ENCODE measurements around the gene VEGFA. TPM values are rescaled to one million over a fixed set of nuclear protein-coding genes. Genes with fewer than 3 reads are reported as not detected.

VEGFA gene
- polyA plus RNA-seq, 1 experiment = 189 TPM

DNA sequence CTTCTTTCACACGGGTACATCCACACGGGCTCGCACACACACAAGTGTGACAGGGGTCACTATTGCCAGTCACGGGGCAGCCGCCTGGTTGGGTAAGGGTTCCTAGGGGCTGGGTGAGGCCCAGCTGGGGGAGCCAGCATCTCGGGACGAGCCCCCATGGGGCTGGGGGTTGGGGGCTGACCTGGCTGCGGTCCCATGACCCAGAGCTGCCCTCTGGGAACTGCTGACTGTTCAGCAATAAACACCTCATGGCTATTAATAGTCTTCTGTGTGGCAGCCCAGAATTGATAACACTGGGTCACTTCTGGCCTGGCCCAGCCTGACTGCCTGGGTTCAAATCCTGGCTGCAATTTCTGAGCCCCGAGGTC lies 23.8 kb downstream of the VEGFA start:
- ChIA-PET POLR2A (no interaction called here), CTCF (interaction anchor here (0.8 kb wide), 1 partner anchor 20 kb away, joined by 3 read pairs; no protein-coding TSS in a partner anchor)
- Histone ChIP-seq H3K9me3 (ENCODE audit: control insufficient read depth, insufficient read depth, low read length) (no peaks in the 10 kb centered on the region), H3K4me3 (ENCODE audit: low read depth, low read length) (no peak overlapping the region), H3K27me3 (ENCODE audit: control insufficient read depth, insufficient read depth, low read length) (no peaks in the 10 kb centered on the region), H3K27ac (ENCODE audit: low read depth, low read length) (no peak overlapping the region)
- DNase-seq (ENCODE audit: low read depth, low spot score) = no peak
- TF ChIP-seq, protein P1, sequence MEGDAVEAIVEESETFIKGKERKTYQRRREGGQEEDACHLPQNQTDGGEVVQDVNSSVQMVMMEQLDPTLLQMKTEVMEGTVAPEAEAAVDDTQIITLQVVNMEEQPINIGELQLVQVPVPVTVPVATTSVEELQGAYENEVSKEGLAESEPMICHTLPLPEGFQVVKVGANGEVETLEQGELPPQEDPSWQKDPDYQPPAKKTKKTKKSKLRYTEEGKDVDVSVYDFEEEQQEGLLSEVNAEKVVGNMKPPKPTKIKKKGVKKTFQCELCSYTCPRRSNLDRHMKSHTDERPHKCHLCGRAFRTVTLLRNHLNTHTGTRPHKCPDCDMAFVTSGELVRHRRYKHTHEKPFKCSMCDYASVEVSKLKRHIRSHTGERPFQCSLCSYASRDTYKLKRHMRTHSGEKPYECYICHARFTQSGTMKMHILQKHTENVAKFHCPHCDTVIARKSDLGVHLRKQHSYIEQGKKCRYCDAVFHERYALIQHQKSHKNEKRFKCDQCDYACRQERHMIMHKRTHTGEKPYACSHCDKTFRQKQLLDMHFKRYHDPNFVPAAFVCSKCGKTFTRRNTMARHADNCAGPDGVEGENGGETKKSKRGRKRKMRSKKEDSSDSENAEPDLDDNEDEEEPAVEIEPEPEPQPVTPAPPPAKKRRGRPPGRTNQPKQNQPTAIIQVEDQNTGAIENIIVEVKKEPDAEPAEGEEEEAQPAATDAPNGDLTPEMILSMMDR (IDR thresholded peaks at IDR 0.05; ENCODE audit: low read depth, low read length) = no peak

DNA sequence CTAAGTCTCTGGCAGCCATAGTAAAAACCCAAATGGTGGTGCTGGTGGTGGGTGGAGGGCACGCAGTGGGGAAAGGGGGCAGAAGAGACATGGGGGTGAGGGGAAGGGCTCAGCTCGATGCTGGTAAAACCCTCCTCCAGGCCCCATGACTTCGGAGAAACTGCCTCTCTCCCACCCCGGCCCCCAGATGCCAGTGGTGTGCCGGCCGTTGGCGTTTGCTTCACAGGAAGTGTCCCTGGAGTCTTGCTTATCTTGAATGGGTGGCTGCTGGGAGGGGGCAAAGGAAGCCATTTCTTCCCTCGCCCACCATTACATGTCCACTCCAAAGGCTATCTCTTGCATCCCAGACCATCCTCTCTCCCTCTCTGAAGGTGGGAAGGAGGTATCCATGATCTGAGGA lies 25.4 kb downstream of the VEGFA start:
- no peak overlapping the region for H3K4me3 ChIP-seq (ENCODE audit: low read depth, low read length)
- CTCF ChIA-PET = interaction anchor here (1.5 kb wide), 1 partner anchor 26 kb away, joined by 5 read pairs; the partner anchor contains the start of gene VEGFA

DNA sequence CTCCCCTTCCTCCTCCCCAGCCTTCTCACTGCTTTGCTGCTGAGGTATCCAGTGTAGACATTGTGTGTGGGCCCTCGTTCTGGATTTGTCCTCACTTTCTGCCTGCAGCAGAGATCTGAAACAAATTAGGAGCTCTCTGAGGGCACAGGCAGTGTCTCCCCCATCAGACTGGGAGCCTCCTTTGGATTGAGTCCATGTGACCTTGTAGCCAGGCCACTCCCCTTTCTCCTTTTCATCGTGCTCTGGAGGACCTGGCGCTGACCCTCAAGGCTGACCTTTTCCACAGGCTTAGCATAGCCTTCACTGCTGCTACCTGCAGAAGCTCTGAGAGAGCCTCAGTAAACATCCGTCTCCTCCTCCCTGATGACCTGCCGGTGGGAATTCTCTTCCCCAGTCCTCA lies 26.2 kb downstream of the VEGFA start:
- Histone ChIP-seq H3K4me3 (ENCODE audit: low read depth, low read length) (no peak overlapping the region), H3K27me3 (ENCODE audit: control insufficient read depth, insufficient read depth, low read length) (no peaks in the 10 kb centered on the region), H3K27ac (ENCODE audit: low read depth, low read length) (no peak overlapping the region), H3K9me3 (ENCODE audit: control insufficient read depth, insufficient read depth, low read length) (no peaks in the 10 kb centered on the region)
- ChIA-PET POLR2A (interaction anchor here (1.2 kb wide), 1 partner anchor 441 kb away, joined by 3 read pairs; no protein-coding TSS in a partner anchor), CTCF (interaction anchor here (1.5 kb wide), 1 partner anchor 27 kb away, joined by 5 read pairs; the partner anchor contains the start of gene VEGFA)
- no peak for DNase-seq (ENCODE audit: low read depth, low spot score)
- TF ChIP-seq, protein P1 (IDR thresholded peaks at IDR 0.05; ENCODE audit: low read depth, low read length) = no peak

More for the DNA sequence above, 25.4 kb downstream of the VEGFA start:
- TF ChIP-seq, protein P1 (IDR thresholded peaks at IDR 0.05; ENCODE audit: low read depth, low read length) = no peak
- no peaks in the 10 kb centered on the region for H3K27me3 ChIP-seq (ENCODE audit: control insufficient read depth, insufficient read depth, low read length)
- no peak for DNase-seq (ENCODE audit: low read depth, low spot score)
- POLR2A ChIA-PET = no interaction called here
- no peak overlapping the region for H3K27ac ChIP-seq (ENCODE audit: low read depth, low read length)
- H3K9me3 ChIP-seq (ENCODE audit: control insufficient read depth, insufficient read depth, low read length) = no peaks in the 10 kb centered on the region

DNA sequence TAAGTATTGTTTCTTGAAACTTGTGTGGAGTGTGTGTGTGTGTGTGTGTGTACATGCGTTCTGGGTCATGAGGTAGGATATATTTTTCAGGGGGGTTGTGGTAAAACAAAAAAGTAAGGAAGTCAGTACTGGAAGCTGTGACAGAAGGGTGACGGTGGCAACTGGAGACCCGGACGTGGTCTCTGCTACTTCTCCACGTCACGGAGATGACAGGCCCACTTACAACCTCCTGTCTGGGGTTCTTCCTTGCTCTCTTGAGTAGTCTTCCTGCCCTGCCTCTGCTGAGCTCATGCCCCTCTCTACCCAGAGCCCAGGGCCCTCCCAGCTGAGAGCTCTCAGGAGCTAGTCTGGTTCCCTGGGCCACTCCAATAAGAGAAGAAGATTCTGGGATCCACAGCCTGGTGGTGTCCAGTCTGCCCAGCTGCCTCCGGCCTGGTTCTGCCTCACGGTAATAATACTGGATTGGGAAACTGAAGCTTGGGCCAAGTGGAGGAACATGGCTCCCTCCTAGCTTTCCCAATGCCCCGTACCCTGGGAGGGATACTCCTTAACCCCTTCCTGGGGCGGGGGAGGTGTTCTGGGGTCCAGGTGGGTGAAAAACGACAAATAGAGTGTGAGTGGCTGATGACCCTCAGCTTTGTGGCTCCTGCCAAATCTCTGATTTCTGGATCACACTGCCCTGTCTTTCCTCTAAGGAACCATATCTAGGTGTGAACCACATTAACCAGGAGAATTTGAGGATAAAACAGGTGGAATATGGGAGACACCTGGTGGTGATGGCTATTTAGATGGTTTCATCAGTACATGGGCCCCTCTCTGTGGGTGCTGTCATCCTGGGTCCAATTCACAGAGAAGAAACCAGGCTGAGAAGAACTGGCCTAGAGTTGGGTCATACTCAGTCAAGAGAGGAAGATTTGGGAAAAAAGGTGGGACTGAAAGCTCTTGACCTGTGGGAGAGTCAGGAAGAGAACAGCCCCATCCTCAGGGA lies 27.2 kb downstream of the VEGFA start:
- Histone ChIP-seq H3K27me3 (ENCODE audit: control insufficient read depth, insufficient read depth, low read length) (no peaks in the 10 kb centered on the region), H3K27ac (ENCODE audit: low read depth, low read length) (no peak overlapping the region), H3K9me3 (ENCODE audit: control insufficient read depth, insufficient read depth, low read length) (no peaks in the 10 kb centered on the region; the same call in 1 of the 2 replicates), H3K4me3 (ENCODE audit: low read depth, low read length) (no peak overlapping the region)
- TF ChIP-seq, protein P1 (IDR thresholded peaks at IDR 0.05; ENCODE audit: low read depth, low read length) = no peak
- no peak for DNase-seq (ENCODE audit: low read depth, low spot score)
- ChIA-PET POLR2A (interaction anchor here (1.2 kb wide), 1 partner anchor 440 kb away, joined by 3 read pairs; no protein-coding TSS in a partner anchor), CTCF (no interaction called here)

DNA sequence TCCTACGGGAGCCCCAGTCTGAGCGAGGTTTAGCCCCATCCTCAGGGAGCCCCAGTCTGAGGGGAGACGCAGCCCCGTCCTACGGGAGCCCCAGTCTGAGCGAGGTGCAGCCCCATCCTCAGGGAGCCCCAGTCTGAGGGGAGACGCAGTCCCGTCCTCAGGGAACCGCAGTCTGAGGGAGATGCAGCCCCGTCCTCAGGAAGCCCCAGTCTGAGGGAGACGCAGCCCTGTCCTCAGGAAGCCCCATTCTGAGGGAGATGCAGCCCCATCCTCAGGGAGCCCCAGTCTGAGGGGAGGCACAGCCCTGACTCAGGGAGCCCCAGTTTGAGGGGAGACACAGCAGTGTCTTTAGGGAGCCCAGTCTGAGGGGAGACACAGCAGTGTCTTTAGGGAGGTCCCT lies 27.9 kb downstream of the VEGFA start:
- no peak for DNase-seq (ENCODE audit: low read depth, low spot score)

More for the DNA sequence above, 27.9 kb downstream of the VEGFA start:
- no peaks in the 10 kb centered on the region; the same call in 1 of the 2 replicates for H3K9me3 ChIP-seq (ENCODE audit: control insufficient read depth, insufficient read depth, low read length)
- H3K27ac ChIP-seq (ENCODE audit: low read depth, low read length) = no peak overlapping the region
- no peak overlapping the region for H3K4me3 ChIP-seq (ENCODE audit: low read depth, low read length)
- TF ChIP-seq, protein P1 (IDR thresholded peaks at IDR 0.05; ENCODE audit: low read depth, low read length) = no peak
- no peaks in the 10 kb centered on the region for H3K27me3 ChIP-seq (ENCODE audit: control insufficient read depth, insufficient read depth, low read length)
- ChIA-PET POLR2A (no interaction called here), CTCF (no interaction called here)

Measured in AG04450 (cell line).